ENCODE measurements around the gene RAB14. TPM values are rescaled to one million over a fixed set of nuclear protein-coding genes. Genes with fewer than 3 reads are reported as not detected.
A peak's percentile ranks its signal among the peaks of the same experiment; 100 is the strongest.

RAB14 gene
- total RNA-seq, 1 donor from 2014 or later: 25.1 TPM

DNA sequence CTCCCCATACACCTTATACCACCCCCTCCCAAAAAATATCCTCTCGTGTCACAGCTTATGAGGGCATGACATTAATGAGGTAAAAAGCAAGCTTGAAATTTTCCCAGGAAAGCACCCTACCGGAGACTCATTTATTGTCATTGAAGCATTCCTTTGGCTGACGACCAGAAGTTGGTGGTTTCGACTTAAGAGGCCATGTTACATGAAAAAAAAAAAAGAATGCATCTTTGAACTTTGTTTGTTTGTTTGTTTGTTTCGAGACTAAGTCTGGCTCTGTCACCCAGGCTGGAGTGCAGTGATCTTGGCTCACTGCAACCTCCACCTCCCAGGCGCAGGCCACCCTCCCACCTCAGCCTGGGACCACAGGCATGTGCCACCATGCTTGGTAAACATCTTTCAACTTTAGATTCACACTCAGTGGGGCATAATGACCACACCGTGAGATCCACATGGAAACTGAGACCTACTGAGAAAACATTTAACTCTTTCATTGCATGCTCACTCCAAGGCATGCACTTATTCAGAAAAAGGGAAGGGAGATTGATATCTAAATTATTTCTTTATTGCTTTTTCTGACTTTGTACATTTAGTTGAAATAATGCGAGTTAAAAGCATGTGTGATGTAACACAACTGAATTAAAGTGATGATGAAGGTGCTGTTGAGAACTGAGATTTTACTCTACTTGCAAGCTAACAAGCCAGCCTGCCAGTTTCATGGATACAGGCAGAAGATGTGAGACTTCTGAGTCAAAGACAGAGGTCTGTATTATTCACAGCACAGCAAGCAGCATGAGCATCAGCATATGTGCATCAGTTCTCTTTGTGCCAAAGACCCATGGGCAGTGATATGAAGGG lies 5.1 kb upstream of the RAB14 start:
- Histone ChIP-seq H3K4me1 (ENCODE audit: control insufficient read depth in 3 of 3, insufficient read depth in 3 of 3, low read length in 3 of 3) (peaks cover 0 to 6% (median 5%) of the 10 kb centered on the region in 3 donors), H3K4me3 (ENCODE audit: low read length in 3 of 3) (no peak overlapping the region), H3K36me3 (ENCODE audit: control insufficient read depth in 3 of 3, insufficient read depth in 3 of 3, low read length in 3 of 3) (no peaks in the 10 kb centered on the region), H3K27ac (ENCODE audit: low read depth, low read length) (no peak overlapping the region), H3K27me3 (ENCODE audit: control insufficient read depth in 3 of 3, insufficient read depth in 3 of 3, low read length in 3 of 3) (no peaks in the 10 kb centered on the region), H3K9me3 (ENCODE audit: control insufficient read depth in 3 of 3, low read length in 3 of 3) (no peaks in the 10 kb centered on the region), H3K9ac (ENCODE audit: low read depth in 1 of 3, low read length in 3 of 3) (no peak overlapping the region)

DNA sequence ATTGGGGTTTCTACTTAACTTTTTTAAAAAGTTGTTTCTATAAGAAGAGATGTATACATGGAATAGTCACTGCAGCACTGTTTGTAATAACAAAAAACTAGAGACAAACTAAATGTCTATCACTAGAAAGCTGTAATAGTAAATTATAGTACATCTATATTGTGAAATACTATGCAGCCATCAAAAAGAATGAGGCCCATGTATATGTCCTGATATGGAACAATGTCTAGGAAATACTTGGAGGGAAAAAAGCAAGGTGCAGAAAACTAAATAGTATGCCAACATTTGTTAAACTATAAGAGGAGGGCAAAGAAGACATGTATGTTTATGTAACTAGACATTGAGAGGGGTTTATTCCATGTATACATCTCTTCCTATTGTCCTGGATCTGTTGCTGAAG lies 2.9 kb upstream of the RAB14 start:
- H3K27ac ChIP-seq (ENCODE audit: low read depth, low read length): no peak overlapping the region
- H3K4me1 ChIP-seq (ENCODE audit: control insufficient read depth in 3 of 3, insufficient read depth in 3 of 3, low read length in 3 of 3): peaks cover 10 to 17% (median 13%) of the 10 kb centered on the region in 3 donors
- no peak overlapping the region for H3K4me3 ChIP-seq (ENCODE audit: low read length in 3 of 3)
- no peak overlapping the region for H3K9ac ChIP-seq (ENCODE audit: low read depth in 1 of 3, low read length in 3 of 3)
- no peaks in the 10 kb centered on the region for H3K9me3 ChIP-seq (ENCODE audit: control insufficient read depth in 3 of 3, low read length in 3 of 3)
- no peaks in the 10 kb centered on the region for H3K27me3 ChIP-seq (ENCODE audit: control insufficient read depth in 3 of 3, insufficient read depth in 3 of 3, low read length in 3 of 3)
- H3K36me3 ChIP-seq (ENCODE audit: control insufficient read depth in 3 of 3, insufficient read depth in 3 of 3, low read length in 3 of 3): no peaks in the 10 kb centered on the region

DNA sequence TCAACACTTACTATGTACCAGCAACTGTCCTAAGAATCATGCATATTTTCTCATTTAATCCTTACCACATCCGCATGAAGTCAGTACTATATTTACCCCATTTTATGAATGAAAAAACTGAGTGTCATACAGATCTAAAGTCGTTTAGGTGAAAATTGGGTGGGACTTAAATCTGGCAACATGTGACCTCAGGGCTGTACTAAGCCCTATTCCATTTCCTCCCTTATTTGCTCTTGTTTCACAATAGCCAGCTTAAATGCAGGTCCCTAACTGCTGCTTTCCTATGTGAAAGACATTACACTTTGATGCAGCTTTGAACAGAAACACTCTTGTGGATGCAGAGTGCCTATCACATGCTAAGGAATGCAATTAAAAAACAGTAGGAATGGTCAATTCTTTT lies 2.5 kb upstream of the RAB14 start:
- H3K27me3 ChIP-seq (ENCODE audit: control insufficient read depth in 3 of 3, insufficient read depth in 3 of 3, low read length in 3 of 3): no peaks in the 10 kb centered on the region
- no peak overlapping the region for H3K27ac ChIP-seq (ENCODE audit: low read depth, low read length)
- H3K4me3 ChIP-seq (ENCODE audit: low read length in 3 of 3): no peak overlapping the region
- H3K36me3 ChIP-seq (ENCODE audit: control insufficient read depth in 3 of 3, insufficient read depth in 3 of 3, low read length in 3 of 3): no peaks in the 10 kb centered on the region
- no peaks in the 10 kb centered on the region for H3K9me3 ChIP-seq (ENCODE audit: control insufficient read depth in 3 of 3, low read length in 3 of 3)
- H3K9ac ChIP-seq (ENCODE audit: low read depth in 1 of 3, low read length in 3 of 3): no peak overlapping the region
- H3K4me1 ChIP-seq (ENCODE audit: control insufficient read depth in 3 of 3, insufficient read depth in 3 of 3, low read length in 3 of 3): peaks cover 13 to 22% (median 14%) of the 10 kb centered on the region in 3 donors

DNA sequence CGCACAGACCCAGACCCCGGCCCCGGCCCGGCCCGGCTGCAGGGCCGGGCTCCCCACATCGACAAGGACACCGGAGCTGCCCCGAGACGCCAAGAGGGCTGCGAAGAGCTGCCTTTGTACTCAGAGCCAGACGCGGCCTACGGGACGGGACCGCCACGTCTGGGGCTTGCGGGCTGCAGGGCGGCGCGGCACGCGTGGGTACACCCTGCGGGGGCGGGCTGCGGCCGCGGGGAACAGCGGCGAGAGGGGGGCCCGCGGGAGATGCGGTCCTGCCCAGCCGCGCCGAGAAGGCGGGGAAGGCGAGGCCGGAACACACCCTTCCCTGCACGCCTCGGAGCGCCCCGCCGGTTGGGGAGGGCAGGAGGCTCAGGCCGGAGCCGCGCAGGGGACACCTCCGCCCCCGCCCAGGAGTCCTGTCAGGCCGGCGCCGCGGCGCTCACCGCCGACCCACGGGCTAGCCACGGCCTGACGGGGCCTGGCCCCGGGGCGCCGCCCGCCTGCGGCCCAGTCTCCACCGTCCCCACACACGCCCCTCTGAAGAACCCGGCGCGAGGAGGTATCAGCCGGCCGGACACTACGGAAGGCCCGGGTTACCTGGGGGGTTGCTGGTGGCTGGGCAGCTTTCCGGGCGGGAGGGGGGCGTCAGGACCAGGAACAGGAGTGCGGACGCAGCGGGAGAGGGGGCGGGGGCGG lies 478 bp downstream of the RAB14 start:
- Histone ChIP-seq H3K4me3 (ENCODE audit: low read length in 3 of 3) (peak overlapping the region; percentile 80 to 95 (median 89)), H3K27ac (ENCODE audit: low read depth, low read length) (peak overlapping the region; percentile 90), H3K36me3 (ENCODE audit: control insufficient read depth in 3 of 3, insufficient read depth in 3 of 3, low read length in 3 of 3) (no peaks in the 10 kb centered on the region), H3K9ac (ENCODE audit: low read depth in 1 of 3, low read length in 3 of 3) (peak overlapping the region; percentile 86 to 93 (median 92)), H3K4me1 (ENCODE audit: control insufficient read depth in 3 of 3, insufficient read depth in 3 of 3, low read length in 3 of 3) (peaks cover 26 to 46% (median 29%) of the 10 kb centered on the region in 3 donors), H3K9me3 (ENCODE audit: control insufficient read depth in 3 of 3, low read length in 3 of 3) (no peaks in the 10 kb centered on the region), H3K27me3 (ENCODE audit: control insufficient read depth in 3 of 3, insufficient read depth in 3 of 3, low read length in 3 of 3) (no peaks in the 10 kb centered on the region)

DNA sequence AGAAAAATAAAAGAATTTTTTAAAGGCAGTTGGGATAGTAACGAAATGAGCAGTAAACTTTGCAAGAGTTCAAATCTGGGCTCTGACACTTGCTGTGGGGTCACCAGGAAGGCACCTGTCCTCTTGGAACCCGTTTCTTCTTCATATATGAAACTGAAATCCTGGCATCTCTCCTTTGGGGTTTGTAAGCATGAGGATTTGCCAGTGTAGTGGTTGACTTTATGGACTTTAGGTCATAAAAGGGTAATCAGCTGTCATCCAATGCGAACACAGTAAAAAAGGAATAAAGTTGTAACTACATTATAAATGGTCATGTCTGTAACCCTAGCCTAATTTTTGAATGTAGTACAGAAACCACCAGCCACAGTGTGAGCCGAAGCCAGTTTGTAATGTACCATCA lies 1.3 kb downstream of the RAB14 start:
- Histone ChIP-seq H3K9me3 (ENCODE audit: control insufficient read depth in 3 of 3, low read length in 3 of 3) (no peaks in the 10 kb centered on the region), H3K4me1 (ENCODE audit: control insufficient read depth in 3 of 3, insufficient read depth in 3 of 3, low read length in 3 of 3) (peaks cover 26 to 47% (median 29%) of the 10 kb centered on the region in 3 donors), H3K27ac (ENCODE audit: low read depth, low read length) (peak overlapping the region; percentile 90), H3K9ac (ENCODE audit: low read depth in 1 of 3, low read length in 3 of 3) (peak overlapping the region; percentile 86 to 93 (median 92)), H3K27me3 (ENCODE audit: control insufficient read depth in 3 of 3, insufficient read depth in 3 of 3, low read length in 3 of 3) (no peaks in the 10 kb centered on the region), H3K4me3 (ENCODE audit: low read length in 3 of 3) (peak overlapping the region; percentile 80 to 95 (median 89)), H3K36me3 (ENCODE audit: control insufficient read depth in 3 of 3, insufficient read depth in 3 of 3, low read length in 3 of 3) (no peaks in the 10 kb centered on the region)

GRCh38 chr9:121199921-121200320 lies 1.7 kb downstream of the RAB14 start:
- Histone ChIP-seq H3K9ac (ENCODE audit: low read depth in 1 of 3, low read length in 3 of 3) (peak overlapping the region; percentile 86 to 93 (median 92)), H3K27me3 (ENCODE audit: control insufficient read depth in 3 of 3, insufficient read depth in 3 of 3, low read length in 3 of 3) (no peaks in the 10 kb centered on the region), H3K4me3 (ENCODE audit: low read length in 3 of 3) (peak overlapping the region; percentile 80 to 95 (median 89)), H3K36me3 (ENCODE audit: control insufficient read depth in 3 of 3, insufficient read depth in 3 of 3, low read length in 3 of 3) (no peaks in the 10 kb centered on the region), H3K4me1 (ENCODE audit: control insufficient read depth in 3 of 3, insufficient read depth in 3 of 3, low read length in 3 of 3) (peaks cover 26 to 47% (median 29%) of the 10 kb centered on the region in 3 donors), H3K27ac (ENCODE audit: low read depth, low read length) (no peak overlapping the region), H3K9me3 (ENCODE audit: control insufficient read depth in 3 of 3, low read length in 3 of 3) (no peaks in the 10 kb centered on the region)

GRCh38 chr9:121198512-121199042 lies 3.1 kb downstream of the RAB14 start:
- Histone ChIP-seq H3K36me3 (ENCODE audit: control insufficient read depth in 3 of 3, insufficient read depth in 3 of 3, low read length in 3 of 3) (no peaks in the 10 kb centered on the region), H3K4me1 (ENCODE audit: control insufficient read depth in 3 of 3, insufficient read depth in 3 of 3, low read length in 3 of 3) (peaks cover 29 to 47% (median 32%) of the 10 kb centered on the region in 3 donors), H3K27ac (ENCODE audit: low read depth, low read length) (no peak overlapping the region), H3K9ac (ENCODE audit: low read depth in 1 of 3, low read length in 3 of 3) (peak overlapping the region in 1 of 3 donors; percentile 4), H3K27me3 (ENCODE audit: control insufficient read depth in 3 of 3, insufficient read depth in 3 of 3, low read length in 3 of 3) (no peaks in the 10 kb centered on the region), H3K9me3 (ENCODE audit: control insufficient read depth in 3 of 3, low read length in 3 of 3) (no peaks in the 10 kb centered on the region), H3K4me3 (ENCODE audit: low read length in 3 of 3) (no peak overlapping the region)

DNA sequence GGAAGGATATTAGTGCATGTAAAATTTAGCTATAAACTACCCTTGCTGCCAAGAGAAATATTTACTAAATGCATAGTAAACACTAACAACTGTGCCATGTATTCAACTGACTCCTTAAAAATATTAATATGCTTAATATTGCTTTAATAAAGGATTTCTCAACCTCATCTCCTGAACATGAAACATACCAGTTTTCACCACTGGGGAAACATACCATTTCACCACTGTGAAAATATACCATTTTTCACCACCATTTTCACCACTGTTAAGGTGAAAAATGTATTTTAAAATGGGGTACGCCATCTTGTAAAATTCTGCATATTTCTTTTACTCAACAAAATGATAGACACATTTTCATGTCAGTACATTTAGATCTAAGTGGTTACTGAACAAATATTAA lies 4.5 kb downstream of the RAB14 start:
- Histone ChIP-seq H3K36me3 (ENCODE audit: control insufficient read depth in 3 of 3, insufficient read depth in 3 of 3, low read length in 3 of 3) (no peaks in the 10 kb centered on the region), H3K9me3 (ENCODE audit: control insufficient read depth in 3 of 3, low read length in 3 of 3) (no peaks in the 10 kb centered on the region), H3K4me1 (ENCODE audit: control insufficient read depth in 3 of 3, insufficient read depth in 3 of 3, low read length in 3 of 3) (peaks cover 29 to 48% (median 31%) of the 10 kb centered on the region in 3 donors), H3K27me3 (ENCODE audit: control insufficient read depth in 3 of 3, insufficient read depth in 3 of 3, low read length in 3 of 3) (no peaks in the 10 kb centered on the region), H3K9ac (ENCODE audit: low read depth in 1 of 3, low read length in 3 of 3) (no peak overlapping the region), H3K4me3 (ENCODE audit: low read length in 3 of 3) (no peak overlapping the region), H3K27ac (ENCODE audit: low read depth, low read length) (no peak overlapping the region)

DNA sequence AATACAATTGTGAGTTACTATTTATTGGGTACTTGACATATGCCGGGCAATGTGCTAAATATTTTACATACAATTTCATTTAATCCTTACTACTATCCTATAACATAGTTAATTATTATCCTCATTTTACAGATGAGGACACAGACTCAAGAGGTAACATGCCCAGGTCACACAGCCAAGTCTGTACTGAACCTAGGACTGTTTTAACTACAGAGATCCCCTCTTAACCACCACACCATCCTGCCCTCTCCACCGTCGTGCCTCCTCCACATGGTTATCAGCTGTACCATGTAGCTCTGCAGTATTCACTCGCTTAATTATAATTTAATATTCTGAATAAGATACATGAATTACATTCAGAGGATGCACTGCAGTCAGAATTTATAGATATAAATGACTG lies 5.3 kb downstream of the RAB14 start:
- Histone ChIP-seq H3K9ac (ENCODE audit: low read depth in 1 of 3, low read length in 3 of 3) (peak overlapping the region in 1 of 3 donors; percentile 7), H3K36me3 (ENCODE audit: control insufficient read depth in 3 of 3, insufficient read depth in 3 of 3, low read length in 3 of 3) (no peaks in the 10 kb centered on the region), H3K27ac (ENCODE audit: low read depth, low read length) (no peak overlapping the region), H3K9me3 (ENCODE audit: control insufficient read depth in 3 of 3, low read length in 3 of 3) (no peaks in the 10 kb centered on the region), H3K4me3 (ENCODE audit: low read length in 3 of 3) (no peak overlapping the region), H3K27me3 (ENCODE audit: control insufficient read depth in 3 of 3, insufficient read depth in 3 of 3, low read length in 3 of 3) (no peaks in the 10 kb centered on the region), H3K4me1 (ENCODE audit: control insufficient read depth in 3 of 3, insufficient read depth in 3 of 3, low read length in 3 of 3) (peaks cover 29 to 50% (median 31%) of the 10 kb centered on the region in 3 donors)

DNA sequence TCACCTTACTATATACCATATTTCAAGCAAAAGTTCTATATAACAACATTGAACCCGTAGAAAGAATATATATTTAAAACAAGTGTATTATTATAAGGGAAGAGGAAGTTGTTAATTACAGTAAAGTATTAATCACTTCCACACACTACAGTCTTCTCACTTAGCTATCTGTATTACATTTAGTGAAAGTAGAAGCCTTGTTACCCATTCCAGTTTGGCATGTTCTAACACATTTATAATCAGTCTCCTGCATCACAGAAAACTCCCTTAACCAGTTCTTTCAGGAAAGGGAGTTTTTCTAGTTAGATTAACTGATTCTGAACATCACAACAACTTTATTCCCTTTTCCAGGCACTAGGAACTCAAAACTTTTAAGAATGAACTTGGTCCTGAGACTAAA lies 6.9 kb downstream of the RAB14 start:
- Histone ChIP-seq H3K27ac (ENCODE audit: low read depth, low read length) (no peak overlapping the region), H3K9ac (ENCODE audit: low read depth in 1 of 3, low read length in 3 of 3) (no peak overlapping the region), H3K4me1 (ENCODE audit: control insufficient read depth in 3 of 3, insufficient read depth in 3 of 3, low read length in 3 of 3) (peaks cover 22 to 48% (median 27%) of the 10 kb centered on the region in 3 donors), H3K27me3 (ENCODE audit: control insufficient read depth in 3 of 3, insufficient read depth in 3 of 3, low read length in 3 of 3) (no peaks in the 10 kb centered on the region), H3K36me3 (ENCODE audit: control insufficient read depth in 3 of 3, insufficient read depth in 3 of 3, low read length in 3 of 3) (no peaks in the 10 kb centered on the region), H3K4me3 (ENCODE audit: low read length in 3 of 3) (no peak overlapping the region), H3K9me3 (ENCODE audit: control insufficient read depth in 3 of 3, low read length in 3 of 3) (no peaks in the 10 kb centered on the region)

Data from skeletal muscle tissue (tissue), 4 donors.